Activated effector memory CD4-positive, alpha-beta T cell treated with anti-CD3 and anti-CD28 coated beads, Interleukin-2, amount 50 U/mL, for 16 hours (primary cell): Measurements from ENCODE around the gene GPNMB.
"Not testable (repeated sequence)": the region's sequence is repeated elsewhere in the genome, so short reads cannot be mapped to it uniquely, and the experiment has no call there.

Experiments used
- DNase-seq: peaks from one replicate; pipeline ENCODE4 v3.0.0-alpha.2; 2020

Gene GPNMB

GRCh38 chr7:23308754-23309153, 62.2 kb downstream of the GPNMB start:
- DNase-seq: no peak

GRCh38 chr7:23312141-23312540, 65.6 kb downstream of the GPNMB start:
- DNase-seq: not testable (repeated sequence)

DNA sequence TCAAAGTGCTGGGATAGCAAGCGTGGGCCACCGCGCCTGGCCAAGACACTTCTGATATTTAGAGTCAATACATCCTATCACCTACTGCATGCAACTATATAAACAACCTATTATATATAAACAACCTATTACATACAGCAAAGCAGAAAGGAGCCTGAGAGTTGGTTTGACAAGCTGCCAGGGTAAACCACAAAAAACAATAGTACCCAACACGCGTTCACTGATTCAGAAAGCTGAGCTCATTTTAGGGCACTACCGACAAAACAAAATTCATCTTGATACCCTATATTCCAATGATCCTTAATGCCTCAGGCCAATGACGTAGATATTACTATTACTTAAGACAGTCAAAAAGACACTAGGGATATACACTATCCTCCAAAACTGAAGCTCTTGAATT, 68.8 kb downstream of the GPNMB start:
- no peak for DNase-seq
